Anterior cingulate cortex (tissue), 58 donors: ENCODE data around the gene RTN4RL2.

Source experiments
- DNase-seq, 58 donors: peaks; one replicate each; lab custom pipeline; 2025; lab: John Stamatoyannopoulos, UW

The RTN4RL2 gene

GRCh38 chr11:57460022-57460757, at the start of gene RTN4RL2:
Gene RTN4RL2, plus strand, starts transcription at chr11:57460528. Its CDS starts 338 bp downstream, at chr11:57460866.
- peak in 20 of 58 donors; percentile 19 to 72 (median 34) for DNase-seq

GRCh38 chr11:57413681-57414080, 46.6 kb upstream of the RTN4RL2 start:
- DNase-seq, result no peak

GRCh38 chr11:57414612-57415212, 45.6 kb upstream of the RTN4RL2 start:
- DNase-seq, result no peak

- DNase-seq, result no peak
Observed at GRCh38 chr11:57416436-57416835, 43.9 kb upstream of the RTN4RL2 start.

- DNase-seq, result peak in 1 of 58 donors; percentile 9
Observed at GRCh38 chr11:57417056-57417455, 43.3 kb upstream of the RTN4RL2 start.

- no peak for DNase-seq
Observed at GRCh38 chr11:57418131-57418530, 42.2 kb upstream of the RTN4RL2 start.

- no peak for DNase-seq
Observed at GRCh38 chr11:57419146-57419545, 41.2 kb upstream of the RTN4RL2 start.

- DNase-seq, result no peak
Observed at GRCh38 chr11:57421066-57421465, 39.3 kb upstream of the RTN4RL2 start.

GRCh38 chr11:57421805-57422204, 38.5 kb upstream of the RTN4RL2 start:
- no peak for DNase-seq

- DNase-seq, result no peak
Observed at GRCh38 chr11:57422669-57423068, 37.7 kb upstream of the RTN4RL2 start.

- DNase-seq, result no peak
Observed at GRCh38 chr11:57424137-57424791, 36.1 kb upstream of the RTN4RL2 start.

- peak in 8 of 58 donors; percentile 6 to 37 (median 11) for DNase-seq
Observed at GRCh38 chr11:57424792-57425564, 35.4 kb upstream of the RTN4RL2 start.

- peak in 11 of 58 donors; percentile 2 to 29 (median 12) for DNase-seq
Observed at GRCh38 chr11:57425565-57426438, 34.5 kb upstream of the RTN4RL2 start.

- DNase-seq, result no peak
Observed at GRCh38 chr11:57426439-57426928, 33.8 kb upstream of the RTN4RL2 start.

GRCh38 chr11:57426929-57427726, 33.2 kb upstream of the RTN4RL2 start, which contains the start of gene SLC43A3:
Gene SLC43A3, minus strand, starts transcription at chr11:57427121. Its CDS starts 949 bp downstream, at chr11:57426172.
- DNase-seq, result peak in 29 of 58 donors; percentile 5 to 56 (median 21)

GRCh38 chr11:57427727-57428082, 32.6 kb upstream of the RTN4RL2 start:
- peak in 21 of 58 donors; percentile 6 to 67 (median 23) for DNase-seq

GRCh38 chr11:57428643-57429042, 31.7 kb upstream of the RTN4RL2 start:
- no peak for DNase-seq

GRCh38 chr11:57429946-57430345, 30.4 kb upstream of the RTN4RL2 start:
- no peak for DNase-seq

- DNase-seq, result no peak
Observed at GRCh38 chr11:57430952-57431351, 29.4 kb upstream of the RTN4RL2 start.
